ENCODE results near the gene PCDHAC1.

DNA sequence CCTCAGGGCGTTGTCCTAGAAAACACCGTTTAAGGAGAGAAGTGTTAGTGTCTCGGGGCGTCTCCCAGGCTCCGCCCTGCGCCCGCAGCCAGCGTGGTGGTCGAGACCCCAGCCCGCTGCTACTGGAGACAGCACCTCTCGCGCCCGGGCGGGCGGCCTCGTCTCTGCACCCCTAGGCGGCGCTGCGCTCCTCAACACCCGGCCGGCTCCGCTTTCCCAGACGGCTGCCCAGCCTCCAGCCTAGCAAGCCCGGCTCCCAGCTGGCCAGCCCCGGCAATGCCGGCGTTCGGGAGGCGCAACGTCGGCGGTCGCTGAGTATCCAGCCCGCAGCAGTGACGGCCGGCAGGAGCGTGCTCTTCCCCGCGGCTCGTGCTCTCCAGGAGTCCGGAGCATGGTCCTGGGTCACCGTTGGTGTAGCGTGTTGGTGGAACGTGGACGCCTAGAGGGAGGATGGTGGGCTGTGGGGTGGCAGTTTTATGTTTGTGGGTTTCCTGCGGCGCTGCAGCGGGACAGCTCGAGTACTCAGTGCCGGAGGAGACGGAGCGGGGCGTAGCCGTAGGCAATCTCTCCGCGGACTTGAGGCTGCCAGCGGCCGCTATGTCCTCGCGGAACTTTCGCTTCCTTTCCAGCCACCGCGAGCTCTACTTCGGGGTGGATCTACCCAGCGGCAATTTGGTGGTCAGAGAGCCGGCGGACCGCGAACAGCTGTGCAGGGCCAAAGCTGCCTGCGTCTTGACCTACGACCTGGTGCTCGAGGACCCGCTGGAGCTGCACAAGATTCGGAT lies 536 bp downstream of the PCDHAC1 start:
- TF ChIP-seq, protein P1, sequence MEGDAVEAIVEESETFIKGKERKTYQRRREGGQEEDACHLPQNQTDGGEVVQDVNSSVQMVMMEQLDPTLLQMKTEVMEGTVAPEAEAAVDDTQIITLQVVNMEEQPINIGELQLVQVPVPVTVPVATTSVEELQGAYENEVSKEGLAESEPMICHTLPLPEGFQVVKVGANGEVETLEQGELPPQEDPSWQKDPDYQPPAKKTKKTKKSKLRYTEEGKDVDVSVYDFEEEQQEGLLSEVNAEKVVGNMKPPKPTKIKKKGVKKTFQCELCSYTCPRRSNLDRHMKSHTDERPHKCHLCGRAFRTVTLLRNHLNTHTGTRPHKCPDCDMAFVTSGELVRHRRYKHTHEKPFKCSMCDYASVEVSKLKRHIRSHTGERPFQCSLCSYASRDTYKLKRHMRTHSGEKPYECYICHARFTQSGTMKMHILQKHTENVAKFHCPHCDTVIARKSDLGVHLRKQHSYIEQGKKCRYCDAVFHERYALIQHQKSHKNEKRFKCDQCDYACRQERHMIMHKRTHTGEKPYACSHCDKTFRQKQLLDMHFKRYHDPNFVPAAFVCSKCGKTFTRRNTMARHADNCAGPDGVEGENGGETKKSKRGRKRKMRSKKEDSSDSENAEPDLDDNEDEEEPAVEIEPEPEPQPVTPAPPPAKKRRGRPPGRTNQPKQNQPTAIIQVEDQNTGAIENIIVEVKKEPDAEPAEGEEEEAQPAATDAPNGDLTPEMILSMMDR (IDR thresholded peaks at IDR 0.05), result peak; percentile 56 to 90 (median 84)
- TF ChIP-seq POLR2A (IDR thresholded peaks at IDR 0.05), result no peak
